WERI-Rb-1 (cell line): ENCODE data around the gene CLECL1.
A peak's percentile ranks its signal among the peaks of the same experiment; 100 is the strongest.
"Not testable (repeated sequence)": the region's sequence is repeated elsewhere in the genome, so short reads cannot be mapped to it uniquely, and the experiment has no call there.

Source experiments
- DNase-seq: peaks from one replicate; pipeline ENCODE4 v3.0.0-alpha.2; 2020
- H3K27ac ChIP-seq: fragments of 250-450 bp; sonication (Bioruptor Pico); 2 replicates; pipeline ENCODE4 v1.5.1; 2020; ENCODE audit warnings: mild to moderate bottlenecking, moderate library complexity
- H3K27me3 ChIP-seq: fragments of 250-450 bp; sonication (Bioruptor Pico); 2 replicates; pipeline ENCODE4 v1.5.1; 2021; ENCODE audit warnings: mild to moderate bottlenecking, low read depth, moderate library complexity; ENCODE audit not compliant: insufficient read depth, severe bottlenecking
- H3K36me3 ChIP-seq: fragments of 250-450 bp; sonication (Bioruptor Pico); 2 replicates; pipeline ENCODE4 v1.5.1; 2020; ENCODE audit warnings: mild to moderate bottlenecking, moderate library complexity
- H3K4me3 ChIP-seq: 2 replicates; pipeline ENCODE4 v1.5.1; 2011; ENCODE audit warnings: low read depth, mild to moderate bottlenecking, control low read depth, low read length
- H3K9me3 ChIP-seq: fragments of 250-450 bp; sonication (Bioruptor Pico); 2 replicates; pipeline ENCODE4 v1.5.1; 2021; ENCODE audit warnings: mild to moderate bottlenecking, moderate library complexity; ENCODE audit not compliant: severe bottlenecking
- TF ChIP-seq, protein P1 (sequence below): IDR thresholded peaks from 2 replicates; pipeline ENCODE4 v1.5.1; 2011; ENCODE audit warnings: low read depth, mild to moderate bottlenecking, control low read depth, inconsistent platforms, low read length

The CLECL1 gene

DNA sequence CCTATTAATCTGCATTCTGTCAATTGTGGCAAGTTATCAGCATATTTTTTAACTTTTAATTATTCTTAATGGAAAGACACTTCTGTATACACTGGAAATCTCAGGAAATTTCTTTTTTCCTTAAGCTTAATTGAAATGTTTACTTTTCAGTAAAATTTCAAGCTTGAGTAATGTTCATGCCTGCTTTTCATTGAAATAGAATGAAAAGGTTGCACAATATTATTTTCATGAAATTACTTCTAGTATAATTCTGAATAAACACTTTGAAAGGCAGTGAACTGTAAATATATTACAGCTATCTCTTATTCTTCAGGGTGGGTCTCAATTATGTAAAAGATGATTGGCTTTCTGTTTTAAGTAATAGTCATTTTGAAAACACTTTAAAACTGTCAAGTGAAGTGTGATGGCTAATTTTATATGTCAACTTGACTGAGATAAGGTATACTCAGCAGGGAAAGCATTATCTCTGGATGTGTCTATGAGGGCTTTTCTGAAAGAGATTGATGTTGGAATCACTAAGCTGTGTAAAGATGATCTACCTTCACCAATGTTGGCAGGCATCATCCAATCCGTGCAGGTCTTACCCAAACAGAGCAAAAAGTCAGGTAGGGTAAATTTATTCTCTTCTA lies 33.5 kb downstream of the CLECL1 start:
- Histone ChIP-seq H3K27me3 (no peaks in the 10 kb centered on the region), H3K27ac (no peak overlapping the region), H3K4me3 (no peak overlapping the region), H3K9me3 (no peaks in the 10 kb centered on the region), H3K36me3 (no peaks in the 10 kb centered on the region)
- no peak for DNase-seq
- TF ChIP-seq, protein P1, sequence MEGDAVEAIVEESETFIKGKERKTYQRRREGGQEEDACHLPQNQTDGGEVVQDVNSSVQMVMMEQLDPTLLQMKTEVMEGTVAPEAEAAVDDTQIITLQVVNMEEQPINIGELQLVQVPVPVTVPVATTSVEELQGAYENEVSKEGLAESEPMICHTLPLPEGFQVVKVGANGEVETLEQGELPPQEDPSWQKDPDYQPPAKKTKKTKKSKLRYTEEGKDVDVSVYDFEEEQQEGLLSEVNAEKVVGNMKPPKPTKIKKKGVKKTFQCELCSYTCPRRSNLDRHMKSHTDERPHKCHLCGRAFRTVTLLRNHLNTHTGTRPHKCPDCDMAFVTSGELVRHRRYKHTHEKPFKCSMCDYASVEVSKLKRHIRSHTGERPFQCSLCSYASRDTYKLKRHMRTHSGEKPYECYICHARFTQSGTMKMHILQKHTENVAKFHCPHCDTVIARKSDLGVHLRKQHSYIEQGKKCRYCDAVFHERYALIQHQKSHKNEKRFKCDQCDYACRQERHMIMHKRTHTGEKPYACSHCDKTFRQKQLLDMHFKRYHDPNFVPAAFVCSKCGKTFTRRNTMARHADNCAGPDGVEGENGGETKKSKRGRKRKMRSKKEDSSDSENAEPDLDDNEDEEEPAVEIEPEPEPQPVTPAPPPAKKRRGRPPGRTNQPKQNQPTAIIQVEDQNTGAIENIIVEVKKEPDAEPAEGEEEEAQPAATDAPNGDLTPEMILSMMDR: no peak

DNA sequence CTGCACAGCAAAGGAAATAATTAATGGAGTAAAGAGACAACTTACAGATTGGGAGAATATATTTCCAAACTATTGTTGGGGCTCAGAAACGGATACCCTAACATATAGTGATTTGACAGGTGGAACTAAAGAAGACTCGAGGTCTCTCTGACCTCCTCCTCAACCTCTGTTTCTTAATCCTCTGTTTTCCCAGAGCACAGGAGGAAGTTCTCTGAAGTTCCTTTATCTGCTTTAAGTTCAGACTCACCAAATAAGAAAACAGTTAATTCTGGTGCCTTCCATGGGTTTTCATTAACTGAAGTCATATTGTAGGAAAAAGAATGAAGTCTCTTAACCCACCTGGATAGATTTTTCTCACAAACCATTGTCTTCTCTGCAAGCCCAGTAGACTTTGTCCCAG lies 34.2 kb downstream of the CLECL1 start:
- Histone ChIP-seq H3K27ac (no peak overlapping the region), H3K4me3 (no peak overlapping the region), H3K36me3 (no peaks in the 10 kb centered on the region), H3K27me3 (no peaks in the 10 kb centered on the region), H3K9me3 (no peaks in the 10 kb centered on the region)
- TF ChIP-seq, protein P1: no peak
- no peak for DNase-seq

DNA sequence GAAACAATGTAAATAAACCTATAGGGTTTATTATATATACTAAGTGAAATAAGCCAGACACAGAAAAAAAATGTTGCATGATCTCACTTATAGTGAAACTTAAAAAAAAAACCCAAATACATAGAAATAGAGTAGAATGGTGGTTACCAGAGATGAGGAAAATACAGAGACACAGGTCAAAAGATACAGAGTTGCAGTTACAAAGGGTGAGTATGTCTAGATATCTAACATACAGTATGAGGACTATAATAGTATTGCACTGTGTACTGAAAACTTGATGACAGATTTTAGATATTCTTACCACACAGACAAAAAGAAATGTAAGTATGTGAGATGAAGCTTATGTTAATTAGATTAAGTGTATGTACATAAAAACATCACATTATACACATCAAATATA lies 35.3 kb downstream of the CLECL1 start:
- DNase-seq: no peak
- no peaks in the 10 kb centered on the region for H3K27me3 ChIP-seq
- H3K4me3 ChIP-seq: no peak overlapping the region
- H3K36me3 ChIP-seq: no peaks in the 10 kb centered on the region
- H3K27ac ChIP-seq: no peak overlapping the region
- TF ChIP-seq, protein P1: no peak
- H3K9me3 ChIP-seq: no peaks in the 10 kb centered on the region

DNA sequence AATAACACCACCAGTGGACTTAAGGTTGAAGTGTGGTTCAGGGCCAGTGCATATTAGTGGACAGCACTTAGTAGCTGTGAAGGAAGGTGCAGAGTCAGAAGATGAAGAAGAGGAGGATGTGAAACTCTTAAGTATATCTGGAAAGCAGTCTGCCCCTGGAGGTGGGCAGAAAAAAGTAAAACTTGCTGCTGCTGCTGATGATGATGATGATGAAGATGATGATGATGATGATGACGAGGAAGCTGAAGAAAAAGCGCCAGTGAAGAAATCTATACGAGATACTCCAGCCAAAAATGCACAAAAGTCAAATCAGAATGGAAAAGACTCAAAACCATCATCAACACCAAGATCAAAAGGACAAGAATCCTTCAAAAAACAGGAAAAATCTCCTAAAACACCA lies 37.2 kb downstream of the CLECL1 start:
- H3K27me3 ChIP-seq, H3K4me3 ChIP-seq, H3K36me3 ChIP-seq, DNase-seq, H3K9me3 ChIP-seq, H3K27ac ChIP-seq: not testable (repeated sequence)

DNA sequence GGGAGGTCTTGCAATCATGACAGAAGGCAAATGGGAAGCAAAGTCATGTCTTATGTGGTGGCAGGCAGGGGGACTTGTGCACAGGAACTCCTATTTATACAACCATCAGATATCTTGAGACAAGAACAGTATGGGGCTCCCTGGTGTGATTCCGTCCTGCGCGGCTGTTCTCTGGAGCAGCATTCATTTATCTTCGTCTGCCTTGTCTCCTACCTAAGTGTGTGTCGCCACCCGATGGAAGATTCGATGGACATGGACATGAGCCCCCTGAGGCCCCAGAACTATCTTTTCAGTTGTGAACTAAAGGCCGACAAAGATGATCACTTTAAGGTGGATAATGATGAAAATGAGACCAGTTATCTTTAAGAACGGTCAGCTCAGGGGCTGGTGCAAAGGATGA lies 37.7 kb downstream of the CLECL1 start:
- H3K27me3 ChIP-seq, H3K4me3 ChIP-seq, H3K36me3 ChIP-seq, H3K9me3 ChIP-seq, H3K27ac ChIP-seq: not testable (repeated sequence)
- DNase-seq: peak; percentile 24

DNA sequence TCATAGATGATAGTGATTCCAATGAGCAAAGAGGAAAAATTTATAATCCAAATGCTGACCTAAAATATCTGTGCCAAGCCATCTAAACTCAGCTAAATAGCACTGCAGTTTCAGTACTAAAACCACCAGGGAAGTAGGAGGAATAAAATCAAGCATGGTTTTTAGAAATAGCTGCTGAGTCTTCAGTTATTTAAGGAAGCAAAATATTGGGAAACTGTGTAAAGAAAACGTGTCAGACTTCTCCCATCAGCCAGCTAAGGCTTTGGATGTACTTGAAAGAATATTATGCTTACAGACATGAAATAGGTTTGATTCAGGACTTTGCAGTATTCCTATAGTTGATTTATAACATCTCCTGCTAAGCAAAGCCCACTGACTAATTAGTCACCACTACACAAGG lies 38.7 kb downstream of the CLECL1 start:
- H3K4me3 ChIP-seq: no peak overlapping the region
- H3K9me3 ChIP-seq: no peaks in the 10 kb centered on the region
- no peaks in the 10 kb centered on the region for H3K27me3 ChIP-seq
- DNase-seq: no peak
- H3K27ac ChIP-seq: no peak overlapping the region
- TF ChIP-seq, protein P1: no peak
- no peaks in the 10 kb centered on the region for H3K36me3 ChIP-seq

DNA sequence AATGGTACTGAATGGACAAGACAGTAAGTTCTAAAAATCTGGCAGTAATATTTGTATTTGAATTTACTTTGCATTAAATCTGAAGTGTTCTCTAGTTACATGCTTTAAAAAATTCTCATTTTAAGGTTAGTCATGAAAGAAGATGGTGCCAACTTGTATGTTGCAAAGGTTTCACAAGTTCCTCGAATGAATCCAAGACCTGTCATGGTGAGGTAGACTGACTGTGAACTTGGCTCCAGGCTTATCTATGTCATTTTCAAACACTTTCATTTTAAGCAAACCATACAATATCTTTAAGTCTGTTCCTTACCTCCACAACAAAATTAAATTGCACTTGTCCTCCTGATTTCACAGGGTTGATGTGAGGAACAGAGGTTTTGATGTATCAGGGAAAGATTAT lies 40.0 kb downstream of the CLECL1 start:
- Histone ChIP-seq H3K27me3 (no peaks in the 10 kb centered on the region), H3K4me3 (no peak overlapping the region), H3K27ac (no peak overlapping the region), H3K9me3 (no peaks in the 10 kb centered on the region), H3K36me3 (no peaks in the 10 kb centered on the region)
- TF ChIP-seq, protein P1: no peak
- no peak for DNase-seq
